Stimulated activated CD8-positive, alpha-beta memory T cell treated with anti-CD3 and anti-CD28 coated beads, Interleukin-12 subunit alpha, Interleukin-12 subunit beta, amount 100 ng/mL, for 1 hour (primary cell): ENCODE measurements around the gene MME.
"Not testable (repeated sequence)": the region's sequence is repeated elsewhere in the genome, so short reads cannot be mapped to it uniquely, and the experiment has no call there.

Source experiments
- DNase-seq: peaks from one replicate; pipeline ENCODE4 v3.0.0-alpha.2; 2020; ENCODE audit warnings: low read depth

Gene MME

GRCh38 chr3:155084567-155084966 lies 4.4 kb downstream of the MME start:
- no peak for DNase-seq

- DNase-seq: no peak
Observed at GRCh38 chr3:155086051-155086450, 5.9 kb downstream of the MME start.

GRCh38 chr3:155088706-155089345 lies 8.7 kb downstream of the MME start:
- no peak for DNase-seq

GRCh38 chr3:155089495-155089894 lies 9.4 kb downstream of the MME start:
- no peak for DNase-seq

GRCh38 chr3:155093261-155093660 lies 13.1 kb downstream of the MME start:
- DNase-seq: no peak

DNA sequence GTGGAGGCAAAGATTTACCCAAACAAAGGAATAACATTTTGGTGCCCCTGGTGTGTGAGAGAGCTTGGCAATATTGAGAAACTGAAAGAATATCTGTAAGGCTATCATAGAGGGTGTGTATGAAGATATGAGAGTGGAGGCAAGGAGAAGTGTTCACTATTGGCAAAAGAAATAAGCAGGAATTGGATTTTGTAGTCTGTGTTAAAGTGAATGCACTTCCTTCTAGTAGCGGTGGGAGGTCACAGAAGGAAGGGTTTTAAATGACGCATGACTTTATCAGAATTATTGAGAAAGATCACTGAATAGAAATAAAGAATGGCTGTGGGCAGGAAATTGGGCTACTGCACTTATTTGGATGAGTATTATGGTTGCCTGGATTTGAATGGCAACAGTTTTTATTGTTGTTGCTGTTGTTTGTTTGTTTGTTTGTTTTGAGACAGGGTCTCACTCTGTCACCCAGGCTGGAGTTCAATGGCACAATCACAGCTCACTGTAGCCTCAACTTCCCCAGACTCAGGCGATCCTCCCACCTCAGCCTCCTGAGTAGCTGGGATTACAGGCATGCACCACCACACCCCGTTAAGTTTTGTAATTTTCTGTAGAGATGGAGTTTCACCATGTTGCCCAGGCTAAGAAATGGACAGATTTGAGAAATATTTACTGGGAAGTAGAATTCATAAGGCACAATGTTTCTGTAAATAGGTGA lies 16.3 kb downstream of the MME start:
- DNase-seq: no peak

DNA sequence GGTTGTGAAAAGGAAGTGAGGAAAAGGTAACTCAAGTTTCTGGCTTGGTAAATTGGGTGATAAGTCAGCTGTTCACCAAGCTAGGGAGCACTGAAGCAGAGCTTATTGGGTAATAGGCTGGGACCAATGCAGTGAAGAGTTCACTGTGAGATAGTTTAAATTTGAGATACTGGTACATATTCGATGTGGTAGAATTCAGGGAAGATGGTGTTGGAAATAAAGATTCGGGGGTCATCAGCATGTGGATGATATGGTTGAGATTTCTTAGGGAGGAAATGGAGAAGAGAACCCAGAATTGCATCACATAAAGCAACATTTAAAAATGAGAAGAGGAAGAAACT lies 16.9 kb downstream of the MME start:
- DNase-seq: no peak

- DNase-seq: no peak
Observed at GRCh38 chr3:155101398-155101797, 21.3 kb downstream of the MME start.

DNA sequence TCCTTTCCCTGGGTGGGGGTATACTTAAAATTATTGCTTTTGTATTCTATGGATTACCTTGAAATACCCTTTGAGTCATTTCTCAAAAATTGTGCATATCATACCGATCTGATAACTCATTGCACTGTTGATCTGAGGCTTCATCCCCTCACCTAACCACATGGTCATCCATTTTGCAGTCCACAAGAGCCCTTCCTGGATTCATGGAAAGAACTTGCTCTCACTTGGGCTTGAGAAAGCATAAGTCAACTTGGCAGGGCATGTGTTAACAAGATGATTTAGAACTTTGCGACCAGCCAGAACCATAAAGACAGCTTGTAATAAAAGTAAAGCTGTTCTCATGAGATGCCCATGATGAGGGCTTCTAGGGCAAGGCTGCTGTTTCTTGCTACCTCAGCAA lies 22.2 kb downstream of the MME start:
- no peak for DNase-seq

DNA sequence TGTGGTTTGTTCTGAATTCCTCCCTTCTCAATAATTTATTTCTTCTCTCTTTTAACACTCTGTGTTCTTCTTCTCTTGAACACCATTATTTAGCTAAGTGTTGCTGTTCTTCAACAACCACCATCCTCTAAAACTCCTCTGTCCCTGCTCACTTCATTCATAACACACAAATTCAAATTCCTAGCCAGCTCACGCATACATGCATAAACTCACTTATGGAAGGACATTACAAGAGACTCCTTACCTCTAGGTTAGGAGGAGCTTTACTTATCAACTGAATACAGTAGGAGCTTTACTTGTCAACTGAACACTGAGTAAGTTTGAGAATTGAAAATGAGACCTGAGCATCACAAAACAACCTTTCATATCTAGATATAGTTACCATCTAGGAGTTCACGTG lies 23.6 kb downstream of the MME start:
- DNase-seq: no peak

DNA sequence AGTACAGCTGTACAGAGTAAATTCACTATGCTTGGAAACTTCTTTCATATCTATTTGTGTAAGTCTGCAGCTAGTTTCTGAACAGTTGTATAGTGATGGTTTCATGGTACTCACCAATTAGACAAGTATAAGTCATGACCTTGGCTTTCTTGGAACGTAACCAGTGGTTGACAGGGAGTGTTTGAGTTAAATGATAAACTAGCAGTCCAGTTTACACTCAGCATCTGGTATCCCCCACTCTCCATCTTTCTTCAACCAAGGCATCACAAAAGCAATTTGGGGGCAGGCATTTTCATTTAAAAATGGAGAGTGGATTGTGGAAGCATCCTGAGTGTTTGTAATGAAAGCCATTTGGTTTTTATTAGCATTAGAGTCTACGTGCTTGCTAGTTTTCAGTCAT lies 26.0 kb downstream of the MME start:
- DNase-seq: no peak

GRCh38 chr3:155110022-155110421 lies 29.9 kb downstream of the MME start:
- no peak for DNase-seq

DNA sequence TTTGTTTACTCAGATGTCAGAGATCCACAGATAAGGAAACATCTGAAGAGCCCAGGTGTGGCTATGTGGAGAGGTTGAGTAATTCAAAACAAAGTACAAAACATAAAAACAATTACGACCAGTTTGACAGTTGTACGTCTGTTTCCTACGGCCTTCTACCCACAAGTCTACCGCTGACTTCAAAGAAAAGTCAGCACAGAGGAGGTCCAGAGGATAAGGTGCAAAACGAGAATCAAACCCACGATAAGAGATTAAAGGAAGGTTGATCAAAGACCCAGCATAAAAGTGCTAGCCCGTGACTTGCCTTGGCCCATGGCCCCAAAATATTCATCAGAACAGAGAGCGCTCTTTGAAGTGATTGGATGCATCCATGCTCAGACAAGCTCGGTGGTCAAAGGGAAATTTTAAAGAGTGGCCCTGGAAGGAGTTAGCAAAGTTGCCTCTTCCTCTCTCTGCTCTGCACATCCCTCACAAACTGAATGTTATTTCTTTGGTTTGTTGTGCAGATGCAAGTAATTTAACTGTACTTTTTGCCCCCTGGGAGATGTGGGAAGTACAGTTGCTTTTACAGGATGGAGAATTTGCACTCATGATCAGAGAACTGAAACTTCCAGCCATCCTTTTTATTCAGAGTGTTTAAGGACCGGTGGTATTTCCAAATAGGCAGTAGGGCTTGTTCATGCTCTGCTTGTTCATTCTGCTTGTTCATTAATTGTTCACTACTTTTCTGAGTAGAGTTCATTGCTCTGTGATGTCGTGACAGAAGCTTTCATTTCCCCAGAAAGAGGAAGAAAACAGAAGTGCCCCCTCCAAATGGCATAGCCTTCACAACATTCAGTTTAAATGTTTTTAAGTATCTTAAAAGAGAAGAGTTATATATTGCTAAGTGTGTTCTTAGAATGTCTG lies 31.1 kb downstream of the MME start:
- no peak for DNase-seq

DNA sequence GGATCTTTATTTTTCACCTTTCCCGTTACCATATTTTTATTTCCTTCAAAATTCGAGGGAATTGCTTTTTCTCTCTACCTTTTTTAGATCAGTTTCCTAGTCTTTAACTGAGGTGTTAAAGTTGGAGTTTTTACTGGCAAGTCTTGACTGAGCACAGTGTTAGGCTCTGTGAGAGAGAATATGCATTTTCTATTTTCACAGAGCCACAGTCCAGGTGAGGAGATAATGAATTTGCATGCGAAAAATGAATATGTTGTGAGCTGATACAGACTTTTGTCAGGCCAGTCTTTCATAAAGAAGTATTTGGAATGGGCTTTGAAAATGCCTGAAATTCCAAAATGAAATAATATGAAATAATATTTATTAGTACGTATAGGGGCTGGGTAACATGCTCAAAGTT lies 31.9 kb downstream of the MME start:
- DNase-seq: no peak

GRCh38 chr3:155112661-155113389 lies 32.7 kb downstream of the MME start:
- no peak for DNase-seq

- DNase-seq: not testable (repeated sequence)
Observed at GRCh38 chr3:155124745-155125144, 44.6 kb downstream of the MME start.

- DNase-seq: no peak
Observed at GRCh38 chr3:155129396-155129795, 49.3 kb downstream of the MME start.

- DNase-seq: no peak
Observed at GRCh38 chr3:155130001-155130400, 49.9 kb downstream of the MME start.

- no peak for DNase-seq
Observed at GRCh38 chr3:155131104-155131503, 51.0 kb downstream of the MME start.

DNA sequence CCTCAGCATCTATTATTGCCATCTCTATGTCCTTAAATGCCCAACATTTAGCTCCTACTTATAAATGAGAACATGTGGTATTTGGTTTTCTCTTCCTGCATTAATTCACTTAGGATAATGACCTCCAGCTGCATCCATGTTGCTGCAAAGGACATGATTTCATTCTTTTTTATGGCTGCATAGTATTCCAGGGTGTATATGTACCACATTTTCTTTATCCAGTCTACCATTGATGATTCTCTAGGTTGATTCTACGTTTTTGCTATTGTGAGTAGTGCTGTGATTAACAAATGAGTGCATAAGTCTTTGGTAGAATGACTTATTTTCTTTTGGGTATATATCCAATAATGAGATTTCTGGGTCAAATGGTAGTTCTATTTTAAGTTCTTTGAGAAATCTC lies 54.2 kb downstream of the MME start:
- not testable (repeated sequence) for DNase-seq

DNA sequence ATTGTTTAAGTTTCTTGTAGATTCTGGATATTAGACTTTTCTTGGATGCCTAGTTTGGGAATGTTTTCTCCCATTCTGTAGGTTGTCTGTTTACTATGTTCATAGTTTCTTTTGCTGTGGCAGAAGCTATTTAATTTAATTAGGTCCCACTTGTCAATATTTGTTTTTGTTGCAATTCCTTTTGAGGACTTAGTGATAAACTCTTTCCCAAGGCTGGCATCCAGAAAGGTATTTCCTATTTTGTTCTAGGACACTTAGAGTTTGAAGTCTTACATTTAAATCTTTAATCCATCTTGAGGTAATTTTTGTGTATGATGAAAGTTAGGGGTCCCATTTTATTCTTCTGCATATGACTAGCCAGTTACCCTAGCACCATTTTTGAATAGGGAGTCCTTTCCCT lies 54.9 kb downstream of the MME start:
- no peak for DNase-seq

DNA sequence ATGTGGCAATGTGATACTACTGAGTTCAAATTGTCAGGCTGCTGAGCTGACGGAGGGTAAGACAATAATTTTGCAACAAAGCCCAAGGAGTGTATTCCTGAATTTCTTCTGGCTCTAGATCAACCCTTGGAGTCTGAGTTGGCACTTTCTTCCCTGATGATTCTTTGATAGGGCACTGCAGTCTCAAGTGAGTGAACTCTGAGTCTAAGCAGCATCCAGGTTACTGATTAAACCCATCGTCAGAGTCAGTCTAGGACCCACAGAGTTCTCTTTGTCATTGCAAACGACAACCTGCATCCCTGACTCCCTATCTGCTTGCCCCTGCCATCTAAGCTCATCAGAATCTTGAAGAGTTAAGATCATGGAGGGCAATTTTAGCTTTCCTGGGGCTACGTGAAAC lies 58.6 kb downstream of the MME start:
- no peak for DNase-seq
